ENCODE results near the gene PTPRU. TPM values are rescaled to one million over a fixed set of nuclear protein-coding genes. Genes with fewer than 3 reads are reported as not detected.
"Not testable (repeated sequence)": the region's sequence is repeated elsewhere in the genome, so short reads cannot be mapped to it uniquely, and the experiment has no call there.

Gene PTPRU
- total RNA-seq, 1 donor = 9.4 TPM

DNA sequence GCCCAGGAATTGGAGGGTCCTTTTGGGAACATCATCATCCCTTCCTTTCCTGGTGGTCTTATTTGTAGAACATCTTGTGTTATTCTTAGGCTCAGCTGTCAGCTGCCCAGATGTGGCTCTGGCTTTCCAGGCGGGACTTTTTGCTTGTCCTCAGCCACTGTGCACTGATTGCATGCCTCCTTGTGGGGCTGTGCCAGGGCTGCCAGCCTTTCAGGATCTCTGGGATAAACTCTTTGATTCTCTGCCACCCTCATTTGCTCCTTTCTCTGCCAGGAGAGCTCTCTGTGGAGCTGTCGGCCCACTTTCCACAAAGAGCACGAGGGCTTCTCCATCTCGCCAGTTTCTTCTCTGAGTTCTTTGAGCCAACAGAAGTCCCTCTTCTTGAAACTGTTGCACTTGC, 63.1 kb downstream of the PTPRU start:
- H4K20me1 ChIP-seq (ENCODE audit: insufficient read depth, low read length) = no peaks in the 10 kb centered on the region
- H3K36me3 ChIP-seq (ENCODE audit: insufficient read depth, low read length) = no peaks in the 10 kb centered on the region
- H3K79me2 ChIP-seq (ENCODE audit: insufficient read depth, low read length) = no peaks in the 10 kb centered on the region
- no peak overlapping the region for H3K27ac ChIP-seq (ENCODE audit: low read depth, low read length)
- H3K4me2 ChIP-seq (ENCODE audit: insufficient read depth, low read length) = no peak overlapping the region
- H3K9me3 ChIP-seq (ENCODE audit: low read depth, low read length) = no peaks in the 10 kb centered on the region
- no peaks in the 10 kb centered on the region for H3K4me1 ChIP-seq (ENCODE audit: insufficient read depth, low read length)
- no peaks in the 10 kb centered on the region for H3K27me3 ChIP-seq (ENCODE audit: insufficient read depth, low read length)
- no peak overlapping the region for H3K4me3 ChIP-seq (ENCODE audit: insufficient read depth, low read length)
- peak; percentile 61 for DNase-seq (ENCODE audit: insufficient read length, low spot score, missing footprints)
- TF ChIP-seq CTCF (IDR thresholded peaks at IDR 0.05; ENCODE audit: extremely low read depth, low read depth, low read length) = no peak
- H2AFZ ChIP-seq (ENCODE audit: low read length) = no peak overlapping the region

DNA sequence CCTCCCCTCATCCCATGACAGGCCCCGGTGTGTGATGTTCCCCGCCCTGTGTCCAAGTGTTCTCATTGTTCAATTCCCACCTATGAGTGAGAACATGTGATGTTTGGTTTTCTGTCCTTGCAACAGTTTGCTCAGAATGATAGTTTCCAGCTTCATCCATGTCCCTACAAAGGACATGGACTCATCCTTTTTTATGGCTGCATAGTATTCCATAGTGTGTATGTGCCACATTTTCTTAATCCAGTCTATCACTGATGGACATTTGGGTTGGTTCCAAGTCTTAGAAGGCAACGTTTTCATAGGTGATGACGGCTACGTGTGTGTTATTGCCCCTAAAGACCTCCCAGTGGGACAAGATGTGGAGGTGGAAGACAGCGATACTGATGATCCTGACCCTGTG, 65.4 kb downstream of the PTPRU start:
- H3K79me2 ChIP-seq (ENCODE audit: insufficient read depth, low read length); H3K9me3 ChIP-seq (ENCODE audit: low read depth, low read length); DNase-seq (ENCODE audit: insufficient read length, low spot score, missing footprints); H3K4me3 ChIP-seq (ENCODE audit: insufficient read depth, low read length); H3K4me2 ChIP-seq (ENCODE audit: insufficient read depth, low read length); H3K27ac ChIP-seq (ENCODE audit: low read depth, low read length); H3K36me3 ChIP-seq (ENCODE audit: insufficient read depth, low read length); H3K4me1 ChIP-seq (ENCODE audit: insufficient read depth, low read length); H4K20me1 ChIP-seq (ENCODE audit: insufficient read depth, low read length); H3K27me3 ChIP-seq (ENCODE audit: insufficient read depth, low read length); H2AFZ ChIP-seq (ENCODE audit: low read length): not testable (repeated sequence)

DNA sequence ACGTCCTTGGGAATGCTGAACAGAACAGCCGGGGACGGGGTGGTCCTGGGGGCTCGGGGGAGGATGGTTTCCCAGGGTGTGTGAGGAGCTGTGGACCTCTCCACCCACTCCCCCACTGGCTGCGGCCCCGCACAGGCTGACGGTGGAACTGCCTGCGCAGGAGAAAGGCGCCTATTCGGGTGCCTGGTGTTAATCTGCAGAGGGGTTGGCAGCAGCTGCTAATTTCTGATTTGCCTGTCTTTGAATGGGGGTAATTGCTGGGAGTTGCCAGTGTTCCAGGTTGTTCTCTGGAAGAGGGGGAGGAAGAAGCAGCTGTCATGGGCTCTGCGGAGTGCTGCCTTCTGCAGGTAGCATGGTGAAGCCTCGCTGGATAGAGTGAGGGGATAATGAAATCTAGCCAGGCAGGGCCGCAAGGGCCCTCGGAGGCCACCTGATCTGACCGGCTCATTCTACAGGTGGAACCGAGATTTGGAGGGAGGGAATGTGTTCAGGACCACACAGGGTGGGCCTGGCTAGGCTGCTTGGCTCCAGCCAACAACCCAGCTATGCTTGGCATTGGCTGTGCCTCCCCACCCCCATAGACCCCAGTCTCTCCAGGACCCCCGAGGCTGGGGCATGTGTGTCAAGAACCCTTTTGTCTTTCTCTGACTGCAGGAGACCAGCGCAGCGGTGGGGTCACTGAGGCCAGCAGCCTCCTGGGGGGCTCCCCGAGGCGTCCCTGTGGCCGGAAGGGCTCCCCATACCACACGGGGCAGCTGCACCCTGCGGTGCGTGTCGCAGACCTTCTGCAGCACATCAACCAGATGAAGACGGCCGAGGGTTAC, 67.1 kb downstream of the PTPRU start:
- Histone ChIP-seq H3K4me1 (ENCODE audit: insufficient read depth, low read length) (no peaks in the 10 kb centered on the region), H3K27me3 (ENCODE audit: insufficient read depth, low read length) (no peaks in the 10 kb centered on the region)
- peak; percentile 76 for DNase-seq (ENCODE audit: insufficient read length, low spot score, missing footprints)

DNA sequence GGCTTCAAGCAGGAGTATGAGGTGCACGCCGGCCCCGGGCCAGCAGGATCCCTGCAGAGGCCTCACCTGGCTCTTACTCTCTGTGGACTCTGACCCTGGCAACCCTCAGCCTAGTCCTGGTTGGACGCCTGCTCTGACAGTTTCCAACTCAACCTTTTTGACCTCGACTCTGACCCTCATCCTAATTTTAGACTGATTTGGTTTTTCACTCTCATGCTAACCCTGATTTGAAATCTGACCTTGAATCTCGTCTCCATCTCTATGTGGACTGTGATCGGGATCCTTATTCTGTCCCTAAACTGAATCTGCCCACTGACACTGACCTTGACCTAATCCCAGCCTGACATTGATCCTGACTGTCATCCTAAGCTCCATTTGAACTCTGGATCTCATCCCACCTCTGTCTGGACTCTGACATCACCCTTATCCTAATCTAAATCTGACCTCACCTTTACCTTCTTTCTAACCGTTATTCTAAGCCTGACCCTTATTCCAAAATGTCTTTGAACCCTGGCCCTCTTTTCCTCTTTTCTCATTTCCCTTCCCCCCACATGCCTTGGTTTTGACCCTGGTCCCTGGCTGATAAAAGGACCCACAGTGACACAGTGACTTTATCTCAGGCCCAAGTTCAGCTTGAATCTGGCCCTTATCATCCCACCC, 67.8 kb downstream of the PTPRU start:
- Histone ChIP-seq H3K4me1 (ENCODE audit: insufficient read depth, low read length) (no peaks in the 10 kb centered on the region), H3K4me2 (ENCODE audit: insufficient read depth, low read length) (no peak overlapping the region), H3K4me3 (ENCODE audit: insufficient read depth, low read length) (no peak overlapping the region), H3K9me3 (ENCODE audit: low read depth, low read length) (no peaks in the 10 kb centered on the region), H4K20me1 (ENCODE audit: insufficient read depth, low read length) (no peaks in the 10 kb centered on the region), H3K27ac (ENCODE audit: low read depth, low read length) (no peak overlapping the region), H3K36me3 (ENCODE audit: insufficient read depth, low read length) (no peaks in the 10 kb centered on the region), H3K27me3 (ENCODE audit: insufficient read depth, low read length) (no peaks in the 10 kb centered on the region), H3K79me2 (ENCODE audit: insufficient read depth, low read length) (no peaks in the 10 kb centered on the region), H2AFZ (ENCODE audit: low read length) (no peak overlapping the region)
- TF ChIP-seq CTCF (IDR thresholded peaks at IDR 0.05; ENCODE audit: extremely low read depth, low read depth, low read length) = no peak
- peak; percentile 9 for DNase-seq (ENCODE audit: insufficient read length, low spot score, missing footprints)

More for the DNA sequence above, 67.1 kb downstream of the PTPRU start:
- H3K27ac ChIP-seq (ENCODE audit: low read depth, low read length) = no peak overlapping the region
- no peak overlapping the region for H2AFZ ChIP-seq (ENCODE audit: low read length)
- H3K4me3 ChIP-seq (ENCODE audit: insufficient read depth, low read length) = no peak overlapping the region
- no peaks in the 10 kb centered on the region for H4K20me1 ChIP-seq (ENCODE audit: insufficient read depth, low read length)
- no peaks in the 10 kb centered on the region for H3K36me3 ChIP-seq (ENCODE audit: insufficient read depth, low read length)
- no peaks in the 10 kb centered on the region for H3K9me3 ChIP-seq (ENCODE audit: low read depth, low read length)
- no peak overlapping the region for H3K4me2 ChIP-seq (ENCODE audit: insufficient read depth, low read length)
- TF ChIP-seq CTCF (IDR thresholded peaks at IDR 0.05; ENCODE audit: extremely low read depth, low read depth, low read length) = no peak
- H3K79me2 ChIP-seq (ENCODE audit: insufficient read depth, low read length) = no peaks in the 10 kb centered on the region

Measured in osteoblast (primary cell).